ENCODE measurements around the gene AHCTF1. TPM values are rescaled to one million over a fixed set of nuclear protein-coding genes. Genes with fewer than 3 reads are reported as not detected.

AHCTF1 gene
- total RNA-seq, 2 donors from 2014 or later, result 36.9 to 41.9 TPM

GRCh38 chr1:246878551-246878950 is 53.2 kb downstream of the AHCTF1 start:
- WGBS, 2 experiments (ENCODE audit: insufficient coverage in 1 of 2, insufficient read length in 1 of 2), result 96 to 100% methylated on average over 1 to 4 of the region's 4 CpGs

GRCh38 chr1:246876431-246876830 is 55.3 kb downstream of the AHCTF1 start:
- Mint-ChIP-seq H3K27ac (no peak overlapping the region), H3K9me3 (no peaks in the 10 kb centered on the region), H3K4me1 (no peaks in the 10 kb centered on the region), H3K36me3 (ENCODE audit: low read depth) (peaks cover 45% of the 10 kb centered on the region), H3K27me3 (ENCODE audit: insufficient read depth) (no peaks in the 10 kb centered on the region), H3K4me3 (no peak overlapping the region)
- no peak for DNase-seq
- no peaks in the 10 kb centered on the region for H3K4me1 ChIP-seq (ENCODE audit: control insufficient read depth, insufficient read depth, low read length)
- H3K9me3 ChIP-seq (ENCODE audit: control insufficient read depth, low read length), result no peaks in the 10 kb centered on the region
- TF ChIP-seq CTCF (conservative IDR thresholded peaks at IDR 0.05), result no peak
- peaks cover 69% of the 10 kb centered on the region for H3K36me3 ChIP-seq (ENCODE audit: control insufficient read depth, insufficient read depth, low read length)
- 94 to 100% methylated on average over 3 of the region's 3 CpGs for WGBS, 2 experiments (ENCODE audit: insufficient coverage in 1 of 2, insufficient read length in 1 of 2)
- no peak overlapping the region for H3K9ac ChIP-seq (ENCODE audit: extremely low read depth, low read length, poor library complexity, severe bottlenecking)
- H3K27ac ChIP-seq (ENCODE audit: low read depth, low read length), result no peak overlapping the region
- no peak overlapping the region for H3K4me3 ChIP-seq (ENCODE audit: low read length)
- no peaks in the 10 kb centered on the region for H3K27me3 ChIP-seq (ENCODE audit: control insufficient read depth, insufficient read depth, low read length, poor library complexity, severe bottlenecking)

More at GRCh38 chr1:246878551-246878950, 53.2 kb downstream of the AHCTF1 start:
- Mint-ChIP-seq H3K9me3 (no peaks in the 10 kb centered on the region), H3K27ac (no peak overlapping the region), H3K4me3 (no peak overlapping the region), H3K27me3 (ENCODE audit: insufficient read depth) (no peaks in the 10 kb centered on the region), H3K4me1 (no peaks in the 10 kb centered on the region), H3K36me3 (ENCODE audit: low read depth) (peaks cover 41% of the 10 kb centered on the region)
- Histone ChIP-seq H3K9me3 (ENCODE audit: control insufficient read depth, low read length) (no peaks in the 10 kb centered on the region), H3K4me1 (ENCODE audit: control insufficient read depth, insufficient read depth, low read length) (no peaks in the 10 kb centered on the region), H3K9ac (ENCODE audit: extremely low read depth, low read length, poor library complexity, severe bottlenecking) (no peak overlapping the region), H3K36me3 (ENCODE audit: control insufficient read depth, insufficient read depth, low read length) (peaks cover 68% of the 10 kb centered on the region), H3K4me3 (ENCODE audit: low read length) (no peak overlapping the region), H3K27ac (ENCODE audit: low read depth, low read length) (no peak overlapping the region), H3K27me3 (ENCODE audit: control insufficient read depth, insufficient read depth, low read length, poor library complexity, severe bottlenecking) (no peaks in the 10 kb centered on the region)
- DNase-seq, result no peak
- no peak for TF ChIP-seq CTCF (conservative IDR thresholded peaks at IDR 0.05)

- H3K27me3 Mint-ChIP-seq (ENCODE audit: insufficient read depth), result no peaks in the 10 kb centered on the region
- no peaks in the 10 kb centered on the region for H3K4me1 Mint-ChIP-seq
- TF ChIP-seq CTCF (conservative IDR thresholded peaks at IDR 0.05), result no peak
- H3K27ac Mint-ChIP-seq, result no peak overlapping the region
- no peak for DNase-seq
- Histone ChIP-seq H3K27me3 (ENCODE audit: control insufficient read depth, insufficient read depth, low read length, poor library complexity, severe bottlenecking) (no peaks in the 10 kb centered on the region), H3K27ac (ENCODE audit: low read depth, low read length) (no peak overlapping the region), H3K4me3 (ENCODE audit: low read length) (no peak overlapping the region), H3K4me1 (ENCODE audit: control insufficient read depth, insufficient read depth, low read length) (no peaks in the 10 kb centered on the region), H3K36me3 (ENCODE audit: control insufficient read depth, insufficient read depth, low read length) (peaks cover 75% of the 10 kb centered on the region), H3K9me3 (ENCODE audit: control insufficient read depth, low read length) (no peaks in the 10 kb centered on the region), H3K9ac (ENCODE audit: extremely low read depth, low read length, poor library complexity, severe bottlenecking) (no peak overlapping the region)
- H3K4me3 Mint-ChIP-seq, result no peak overlapping the region
- 90 to 100% methylated on average over 3 to 8 of the region's 8 CpGs for WGBS, 2 experiments (ENCODE audit: insufficient coverage in 1 of 2, insufficient read length in 1 of 2)
- H3K36me3 Mint-ChIP-seq (ENCODE audit: low read depth), result peaks cover 52% of the 10 kb centered on the region
- H3K9me3 Mint-ChIP-seq, result no peaks in the 10 kb centered on the region
These were observed 56.4 kb downstream of the AHCTF1 start for GRCh38 chr1:246875041-246876026.

All from endodermal cell (in vitro differentiated cells).